H4 (cell line): ENCODE measurements around the gene HM13. TPM values are rescaled to one million over a fixed set of nuclear protein-coding genes. Genes with fewer than 3 reads are reported as not detected.
"Not testable (repeated sequence)": the region's sequence is repeated elsewhere in the genome, so short reads cannot be mapped to it uniquely, and the experiment has no call there.

Source experiments
- DNase-seq: peaks from one replicate; pipeline ENCODE4 v3.0.0-alpha.2; 2015; ENCODE audit warnings: low spot score
- total RNA-seq: library from RNA; depleted of rRNA; stranded (reverse); fragments of >200 nt; shearing (Covaris generic); gene quantifications from 2 replicates; pipeline ENCODE4 v1.2.3, GENCODE V29; 2014

The HM13 gene
- total RNA-seq, 1 experiment from 2014 or later, result 109 TPM

GRCh38 chr20:31566658-31567379 is 52.6 kb downstream of the HM13 start:
- no peak for DNase-seq

GRCh38 chr20:31567380-31567720 is 53.1 kb downstream of the HM13 start:
- no peak for DNase-seq

GRCh38 chr20:31568041-31568731 is 53.9 kb downstream of the HM13 start:
- no peak for DNase-seq

- DNase-seq, result no peak
Measured at GRCh38 chr20:31568773-31569162, 54.5 kb downstream of the HM13 start.

GRCh38 chr20:31569163-31570020 is 55.1 kb downstream of the HM13 start:
- DNase-seq, result peak; percentile 74

- no peak for DNase-seq
Measured at GRCh38 chr20:31570021-31570463, 55.8 kb downstream of the HM13 start.

GRCh38 chr20:31570735-31571617 is 56.7 kb downstream of the HM13 start:
- peak; percentile 78 for DNase-seq

GRCh38 chr20:31572042-31572700 is 57.9 kb downstream of the HM13 start:
- DNase-seq, result no peak

- peak; percentile 98 for DNase-seq
Measured at GRCh38 chr20:31572701-31573554, 58.7 kb downstream of the HM13 start.

- peak; percentile 96 for DNase-seq
Measured at GRCh38 chr20:31573555-31574321, 59.5 kb downstream of the HM13 start.

GRCh38 chr20:31574986-31575385 is 60.7 kb downstream of the HM13 start:
- not testable (repeated sequence) for DNase-seq

GRCh38 chr20:31576751-31577150 is 62.5 kb downstream of the HM13 start:
- no peak for DNase-seq

GRCh38 chr20:31577194-31577593 is 63.0 kb downstream of the HM13 start:
- DNase-seq, result no peak

- DNase-seq, result no peak
Measured at GRCh38 chr20:31578448-31579138, 64.4 kb downstream of the HM13 start.

GRCh38 chr20:31579245-31579644 is 65.0 kb downstream of the HM13 start:
- DNase-seq, result no peak

GRCh38 chr20:31579941-31580651 is 65.9 kb downstream of the HM13 start:
- DNase-seq, result not testable (repeated sequence)

GRCh38 chr20:31580706-31581105 is 66.5 kb downstream of the HM13 start:
- DNase-seq, result no peak

- DNase-seq, result no peak
Measured at GRCh38 chr20:31581391-31581790, 67.1 kb downstream of the HM13 start.
